Measurements from ENCODE around the gene OAS2. TPM values are rescaled to one million over a fixed set of nuclear protein-coding genes. Genes with fewer than 3 reads are reported as not detected.

The OAS2 gene
- polyA plus RNA-seq, 2 of the 4 experiments (the other 2 are of a cell fraction) = 0.05 to 0.19 TPM

- Histone ChIP-seq H3K27ac (peak overlapping the region; percentile 5 to 97; a peak in 2 of 6 replicates), H3K4me3 (no peak overlapping the region), H3K4me1 (peaks cover 27% of the 10 kb centered on the region), H3K9me3 (no peaks in the 10 kb centered on the region), H3K4me2 (no peak overlapping the region)
- 88% methylated on average over 2 of the region's 2 CpGs for WGBS (ENCODE audit: missing lambda C conversion rate)
- DNase-seq (ENCODE audit: low read depth in 1 of 2, low spot score in 1 of 2) (no peak), FAIRE-seq (no peak), ATAC-seq (no peak)
- ChIA-PET CTCF (interaction anchor here (1.3 kb wide), 1 partner anchor 9 kb away, joined by 5 read pairs; no protein-coding TSS in a partner anchor), POLR2A (no interaction called here)
- no peak for TF ChIP-seq FOSB (CRISPR knock-in tag; IDR thresholded peaks at IDR 0.05)
- TF ChIP-seq EHF (CRISPR knock-in tag; IDR thresholded peaks at IDR 0.05) = no peak
- TF ChIP-seq RNF2 (IDR thresholded peaks at IDR 0.05; ENCODE audit: borderline replicate concordance, low read depth) = no peak
- no peak for TF ChIP-seq NFE2L2 (conservative IDR thresholded peaks at IDR 0.05; ENCODE audit: low read length)
- TF ChIP-seq HMGXB4 (CRISPR knock-in tag; IDR thresholded peaks at IDR 0.05; ENCODE audit: borderline replicate concordance) = no peak
- no peak for TF ChIP-seq POLR2A (IDR thresholded peaks at IDR 0.05; ENCODE audit: low read length)
- TF ChIP-seq MYC (IDR thresholded peaks at IDR 0.05; ENCODE audit: borderline replicate concordance, low read length) = no peak
- no peak for TF ChIP-seq BCL3 (IDR thresholded peaks at IDR 0.05)
- TF ChIP-seq SMC3 (IDR thresholded peaks at IDR 0.05) = no peak
- TF ChIP-seq POLR2AphosphoS2 (conservative IDR thresholded peaks at IDR 0.05; ENCODE audit: low read length) = no peak
- TF ChIP-seq ZSCAN20 (CRISPR knock-in tag; IDR thresholded peaks at IDR 0.05) = no peak
- no peak for TF ChIP-seq HES2 (IDR thresholded peaks at IDR 0.05)
- TF ChIP-seq SREBF2 (IDR thresholded peaks at IDR 0.05) = no peak
- TF ChIP-seq CBX8 (IDR thresholded peaks at IDR 0.05) = no peak
- TF ChIP-seq PHF8 (IDR thresholded peaks at IDR 0.05; ENCODE audit: borderline replicate concordance, low read depth) = no peak
Measured at GRCh38 chr12:112936927-112937326, 41.4 kb upstream of the OAS2 start.

- WGBS (ENCODE audit: missing lambda C conversion rate) = 8% methylated on average over 49 of the region's 50 CpGs
- Histone ChIP-seq H3K4me2 (peak within 1 kb of the TSS; percentile 98), H3K27ac (peak within 1 kb of the TSS; percentile 79 to 97), H3K4me3 (peak within 1 kb of the TSS; percentile 59), H3K9me3 (no peaks in the 10 kb centered on the region), H3K4me1 (peaks cover 16% of the 10 kb centered on the region)
- DNase-seq (ENCODE audit: low read depth in 1 of 2, low spot score in 1 of 2) (peak; percentile 73 to 82), ATAC-seq (peak; percentile 74 to 91), FAIRE-seq (no peak)
- ChIA-PET CTCF (interaction anchor here (1.3 kb wide), 2 partner anchors 10 to 13 kb away, joined by 3 to 5 read pairs; no protein-coding TSS in a partner anchor), POLR2A (no interaction called here)
- TF ChIP-seq GATA3 (IDR thresholded peaks at IDR 0.05; ENCODE audit: borderline replicate concordance) = no peak; the same call in 1 of the 2 replicates
- TF ChIP-seq BHLHE40 (IDR thresholded peaks at IDR 0.05; ENCODE audit: low read depth, low read length) = no peak
- no peak for TF ChIP-seq POLR2AphosphoS2 (conservative IDR thresholded peaks at IDR 0.05; ENCODE audit: low read length)
- TF ChIP-seq PBX3 (IDR thresholded peaks at IDR 0.05) = no peak
- TF ChIP-seq ESRRA (IDR thresholded peaks at IDR 0.05; ENCODE audit: borderline replicate concordance, low read length) = no peak
- TF ChIP-seq JUNB (IDR thresholded peaks at IDR 0.05) = no peak
- TF ChIP-seq SMC3 (IDR thresholded peaks at IDR 0.05) = peak; percentile 32; the same call in 1 of the 3 replicates
- peak; percentile 82; the same call in 1 of the 2 replicates for TF ChIP-seq E2F6 (IDR thresholded peaks at IDR 0.05; ENCODE audit: borderline replicate concordance, low read depth)
- no peak for TF ChIP-seq KDM5A (IDR thresholded peaks at IDR 0.05)
- TF ChIP-seq MAX (IDR thresholded peaks at IDR 0.05) = peak; percentile 69
- no peak for TF ChIP-seq BCL3 (IDR thresholded peaks at IDR 0.05)
- TF ChIP-seq HOXB5 (CRISPR knock-in tag; IDR thresholded peaks at IDR 0.05) = no peak
- no peak for TF ChIP-seq CEBPB (IDR thresholded peaks at IDR 0.05)
- TF ChIP-seq ZC3H11A (IDR thresholded peaks at IDR 0.05) = no peak
- TF ChIP-seq KDM1A (IDR thresholded peaks at IDR 0.05; ENCODE audit: low read depth) = peak; percentile 69; the same call in 1 of the 2 replicates
- TF ChIP-seq ATOH8 (CRISPR knock-in tag; IDR thresholded peaks at IDR 0.05; ENCODE audit: low read depth) = no peak
- no peak for TF ChIP-seq NR3C1 (IDR thresholded peaks at IDR 0.05)
- no peak for TF ChIP-seq NPAS2 (CRISPR knock-in tag; IDR thresholded peaks at IDR 0.05; ENCODE audit: borderline replicate concordance)
Measured at GRCh38 chr12:112937741-112938719, 40.3 kb upstream of the OAS2 start, which contains the start of gene OAS3. TSS of gene OAS3 (plus strand) at chr12:112938474. CDS start at chr12:112938531, 57 bp downstream.

All from A549 (cell line).